Endothelial cell of umbilical vein (primary cell): Measurements from ENCODE around the gene PDE10A. TPM values are rescaled to one million over a fixed set of nuclear protein-coding genes. Genes with fewer than 3 reads are reported as not detected.

Experiments used
- BruUV-seq: library from RNA; stranded (reverse); fragments of 400-500 nt; replicated peaks from 2 replicates; lab custom pipeline; 2021; lab: Mats Ljungman, UMichigan
- CTCF ChIA-PET: fragments of 300-600, 350-600 bp; sonication (Branson Sonifier 250); formaldehyde crosslinking; loops from one replicate; lab custom pipeline; 2021; ENCODE audit warnings: antibody characterized with exemption, inconsistent platforms; lab: Charles Lee
- POLR2A ChIA-PET: fragments of 300-600, 350-600 bp; sonication (Branson Sonifier 250); formaldehyde crosslinking; loops from one replicate; lab custom pipeline; 2021; ENCODE audit warnings: antibody characterized with exemption, inconsistent platforms; lab: Charles Lee
- DNase-seq: peaks from one replicate; pipeline ENCODE4 v3.0.0-alpha.2; 2011; ENCODE audit warnings: low read depth, low spot score
- FAIRE-seq: peaks from 2 replicates; lab custom pipeline; 2011; peaks lifted over from hg19 to GRCh38; lab: Jason Lieb, UNC
- H2AFZ ChIP-seq: 2 replicates; pipeline ENCODE4 v1.6.0; 2012; ENCODE audit warnings: low read depth, low read length, control low read depth, inconsistent platforms
- H3K27ac ChIP-seq: 2 replicates; pipeline ENCODE4 v1.5.1; 2011; ENCODE audit warnings: low read depth, mild to moderate bottlenecking, control low read depth, low read length, moderate library complexity; ENCODE audit not compliant: insufficient read depth
- H3K27me3 ChIP-seq, 2 experiments: 2 replicates each; pipeline versions ENCODE4 v1.6.0 to v1.6.1; 2011; ENCODE audit warnings: low read length in 2 of 2, mixed read lengths in 1 of 2; ENCODE audit not compliant: control insufficient read depth in 2 of 2, insufficient read depth in 2 of 2
- H3K36me3 ChIP-seq, 2 experiments: 2 replicates in 1 of 2; 3 replicates in 1 of 2; pipeline ENCODE4 v1.5.1; 2011; ENCODE audit warnings: low read length in 2 of 2, mild to moderate bottlenecking in 1 of 2, moderate library complexity in 1 of 2; ENCODE audit not compliant: control insufficient read depth in 2 of 2, insufficient read depth in 2 of 2; ENCODE audit errors: extremely low read depth in 1 of 2
- H3K4me1 ChIP-seq: 3 replicates; pipeline ENCODE4 v1.5.1; 2011; ENCODE audit warnings: mild to moderate bottlenecking, low read length; ENCODE audit not compliant: control insufficient read depth, insufficient read depth; ENCODE audit errors: extremely low read depth
- H3K4me2 ChIP-seq: 2 replicates; pipeline ENCODE4 v1.6.1; 2011; ENCODE audit warnings: low read length, control low read depth, mixed read lengths; ENCODE audit not compliant: insufficient read depth
- H3K4me3 ChIP-seq, 3 experiments: fragments of 200-600 bp in 1 of 3; sonication (generic), shearing (Covaris generic) in 1 of 3; replicated peaks in 1 of 3; 2 replicates each; pipeline ENCODE4 v1.5.1; 2011 to 2016; ENCODE audit warnings: control low read depth in 3 of 3, low read length in 3 of 3, mild to moderate bottlenecking in 2 of 3, inconsistent platforms in 1 of 3, low read depth in 1 of 3, moderate library complexity in 1 of 3; ENCODE audit not compliant: insufficient read depth in 1 of 3
- H3K79me2 ChIP-seq: 2 replicates; pipeline ENCODE4 v1.6.0; 2012; ENCODE audit warnings: low read length, inconsistent platforms; ENCODE audit not compliant: control insufficient read depth, insufficient read depth
- H3K9ac ChIP-seq: replicated peaks from 2 replicates; pipeline ENCODE3; 2011; ENCODE audit warnings: low read length, control low read depth; ENCODE audit not compliant: insufficient read depth; ENCODE audit errors: extremely low read depth
- H3K9me1 ChIP-seq: replicated peaks from 3 replicates; pipeline ENCODE4 v1.6.0; 2011; ENCODE audit warnings: mild to moderate bottlenecking, low read length; ENCODE audit not compliant: control insufficient read depth, insufficient read depth; ENCODE audit errors: extremely low read depth
- H3K9me3 ChIP-seq: replicated peaks from 2 replicates; pipeline ENCODE4 v1.5.1; 2012; ENCODE audit warnings: low read length, inconsistent platforms; ENCODE audit not compliant: control insufficient read depth, insufficient read depth
- H4K20me1 ChIP-seq: replicated peaks from 2 replicates; pipeline ENCODE3; 2011; ENCODE audit warnings: mild to moderate bottlenecking, low read length; ENCODE audit not compliant: control insufficient read depth, insufficient read depth; ENCODE audit errors: extremely low read depth
- CTCF ChIP-seq, 2 donors: IDR thresholded peaks; 1 replicate in 1 of 2; 2 replicates in 1 of 2; pipeline ENCODE4 v1.5.1; 2011; ENCODE audit warnings: low read length in 2 of 2, mild to moderate bottlenecking in 2 of 2, moderate library complexity in 2 of 2, control low read depth in 1 of 2, inconsistent platforms in 1 of 2, low read depth in 1 of 2; ENCODE audit not compliant: insufficient read depth in 1 of 2; ENCODE audit errors: extremely low read depth in 1 of 2
- EZH2 ChIP-seq: IDR thresholded peaks from 2 replicates; pipeline ENCODE4 v1.6.1; 2012; ENCODE audit warnings: borderline replicate concordance, low read depth, mild to moderate bottlenecking, moderate library complexity, low read length, inconsistent platforms; ENCODE audit not compliant: severe bottlenecking
- FOS ChIP-seq: IDR thresholded peaks from 2 replicates; pipeline ENCODE4 v1.6.1; 2011; ENCODE audit warnings: mild to moderate bottlenecking, low read length, moderate library complexity, borderline replicate concordance; ENCODE audit not compliant: insufficient read depth
- GATA2 ChIP-seq: IDR thresholded peaks from 2 replicates; pipeline ENCODE4 v1.7.0; 2011; ENCODE audit warnings: low read depth, mild to moderate bottlenecking, moderate library complexity, mixed read lengths, low read length; ENCODE audit not compliant: insufficient read length, insufficient read depth
- JUN ChIP-seq: IDR thresholded peaks from 2 replicates; pipeline ENCODE4 v1.6.1; 2011; ENCODE audit warnings: borderline replicate concordance, low read depth; ENCODE audit not compliant: insufficient read length, insufficient read depth
- MAX ChIP-seq: IDR thresholded peaks from 2 replicates; pipeline ENCODE4 v1.6.1; 2011; ENCODE audit not compliant: insufficient read depth, insufficient read length
- MYC ChIP-seq: IDR thresholded peaks from one replicate; pipeline ENCODE4 v1.6.1; 2011; ENCODE audit warnings: mild to moderate bottlenecking, low read depth, low read length
- POLR2A ChIP-seq: IDR thresholded peaks from 2 replicates; pipeline ENCODE4 v1.6.1; 2012; ENCODE audit warnings: low read depth, mild to moderate bottlenecking, control low read depth, low read length
- POLR2AphosphoS5 ChIP-seq: IDR thresholded peaks from 2 replicates; pipeline ENCODE4 v1.6.1; 2012; ENCODE audit warnings: low read depth, mild to moderate bottlenecking, control low read depth, low read length, moderate library complexity; ENCODE audit not compliant: insufficient read depth
- dilution Hi-C: fragments of 300-500 bp; cut with MboI; formaldehyde crosslinking; loops from one replicate; pipeline ENCODE4 v1.15.0; 2019; ENCODE audit warnings: low sequenced_read_pairs; ENCODE audit not compliant: extremely low pct_ligation_motif_present
- intact Hi-C: fragments of 100-400 bp; cut with micrococcal nuclease; formaldehyde crosslinking; loops from one replicate; pipeline ENCODE4 v1.10.0; 2022
- polyA plus RNA-seq, 4 experiments: library from polyadenylated mRNA; depleted of rRNA in 3 of 4; stranded (reverse) in 3 of 4; unstranded in 1 of 4; fragments of >200 nt; gene quantifications; 2 replicates each; pipeline versions ENCODE4 v1.2.1 to v1.2.3, GENCODE V29; 2011 to 2012; ENCODE audit warnings: missing spikeins in 1 of 4
- total RNA-seq: library from RNA; stranded (reverse); gene quantifications from 2 replicates; pipeline ENCODE4 v1.2.3, GENCODE V29; 2021

The PDE10A gene
- total and polyA plus RNA-seq, 2 donors (not counting 3 experiments of a cell fraction or from before 2014, with no cell fraction given): 0.86 to 2.9 TPM

- no TSS peak for BruUV-seq
- dilution Hi-C loops: no loop called here
- Histone ChIP-seq H3K27me3 (no peaks in the 10 kb centered on the region), H4K20me1 (no peaks in the 10 kb centered on the region), H3K36me3 (no peaks in the 10 kb centered on the region), H3K9ac (no peak overlapping the region), H3K4me2 (no peak overlapping the region), H3K9me1 (no peaks in the 10 kb centered on the region), H3K27ac (no peak overlapping the region), H3K4me1 (no peaks in the 10 kb centered on the region), H3K4me3 (no peak overlapping the region), H3K79me2 (no peaks in the 10 kb centered on the region), H3K9me3 (no peaks in the 10 kb centered on the region), H2AFZ (no peak overlapping the region)
- FAIRE-seq (no peak), DNase-seq (no peak)
- no peak for TF ChIP-seq POLR2AphosphoS5
- no peak for TF ChIP-seq GATA2
- TF ChIP-seq FOS: no peak
- TF ChIP-seq CTCF (IDR thresholded peaks at IDR 0.05; ENCODE audit: extremely low read depth in 1 of 2, insufficient read depth in 1 of 2, low read depth in 1 of 2, low read length in 2 of 2): no peak
- TF ChIP-seq EZH2: no peak
- no peak for TF ChIP-seq JUN
- no peak for TF ChIP-seq MAX
- TF ChIP-seq POLR2A: no peak
- TF ChIP-seq MYC: no peak
- intact Hi-C loops: no loop called here
- POLR2A ChIA-PET: no interaction called here
- CTCF ChIA-PET: interaction anchor here (0.5 kb wide), 1 partner anchor 19 kb away, joined by 3 read pairs; no protein-coding TSS in a partner anchor
Observed at GRCh38 chr6:165300422-165300936, 362.6 kb downstream of the PDE10A start.
